GM23248 (cell line): ENCODE results near the gene MS4A4A. TPM values are rescaled to one million over a fixed set of nuclear protein-coding genes. Genes with fewer than 3 reads are reported as not detected.

ENCODE experiments used
- DNase-seq: peaks from one replicate; pipeline ENCODE4 v3.0.0-alpha.2; 2015
- H2AFZ ChIP-seq: fragments of 200-600 bp; sonication (generic); 2 replicates; pipeline ENCODE4 v1.6.1; 2016; ENCODE audit warnings: antibody characterized with exemption
- H3F3A ChIP-seq: fragments of 200-600 bp; sonication (generic); 2 replicates; pipeline ENCODE4 v1.6.1; 2016; ENCODE audit warnings: mild to moderate bottlenecking, antibody characterized with exemption, mixed run types; ENCODE audit not compliant: insufficient read depth
- H3K27ac ChIP-seq: fragments of 200-600 bp; sonication (generic); 2 replicates; pipeline ENCODE4 v1.5.1; 2016; ENCODE audit warnings: mild to moderate bottlenecking
- H3K27me3 ChIP-seq: fragments of 200-600 bp; sonication (generic); replicated peaks from 2 replicates; pipeline ENCODE4 v1.6.1; 2016; ENCODE audit warnings: mild to moderate bottlenecking; ENCODE audit not compliant: insufficient read depth
- H3K36me3 ChIP-seq: fragments of 200-600 bp; sonication (generic); 2 replicates; pipeline ENCODE4 v1.6.1; 2016; ENCODE audit warnings: low read depth, mild to moderate bottlenecking
- H3K4me1 ChIP-seq: fragments of 200-600 bp; sonication (generic); 2 replicates; pipeline ENCODE4 v1.6.1; 2016; ENCODE audit warnings: mild to moderate bottlenecking; ENCODE audit not compliant: insufficient read depth
- H3K4me2 ChIP-seq: fragments of 200-600 bp; sonication (generic); one replicate; pipeline ENCODE4 v1.6.1; 2016; ENCODE audit warnings: mild to moderate bottlenecking; ENCODE audit not compliant: unreplicated experiment
- H3K4me3 ChIP-seq: fragments of 200-600 bp; sonication (generic); 2 replicates; pipeline ENCODE4 v1.5.1; 2016; ENCODE audit warnings: mild to moderate bottlenecking
- H3K79me2 ChIP-seq: fragments of 200-600 bp; sonication (generic); 2 replicates; pipeline ENCODE4 v1.6.1; 2016; ENCODE audit warnings: mild to moderate bottlenecking; ENCODE audit not compliant: insufficient read depth
- H3K9ac ChIP-seq: fragments of 200-600 bp; sonication (generic); 2 replicates; pipeline ENCODE4 v1.6.1; 2016; ENCODE audit warnings: mild to moderate bottlenecking
- H3K9me2 ChIP-seq: fragments of 200-600 bp; sonication (generic); 2 replicates; pipeline ENCODE4 v1.6.1; 2016; ENCODE audit warnings: mixed run types, mild to moderate bottlenecking, moderate library complexity; ENCODE audit not compliant: insufficient read depth
- H3K9me3 ChIP-seq: fragments of 200-600 bp; sonication (generic); one replicate; pipeline ENCODE4 v1.6.1; 2017; ENCODE audit warnings: low read depth
- H4K20me1 ChIP-seq: fragments of 200-600 bp; sonication (generic); 2 replicates; pipeline ENCODE4 v1.6.0; 2016; ENCODE audit not compliant: insufficient read depth
- EZH2 ChIP-seq: fragments of 200-600 bp; sonication (generic); IDR thresholded peaks from 2 replicates; pipeline ENCODE4 v1.6.1; 2018; ENCODE audit warnings: antibody characterized with exemption, mild to moderate bottlenecking; ENCODE audit not compliant: insufficient read depth, poor library complexity, severe bottlenecking
- EZH2phosphoT487 ChIP-seq: fragments of 200-600 bp; sonication (generic); IDR thresholded peaks from 2 replicates; pipeline ENCODE4 v1.6.1; 2018; ENCODE audit warnings: antibody characterized with exemption, moderate library complexity, mild to moderate bottlenecking, low read depth; ENCODE audit not compliant: insufficient read depth
- WGBS, 2 experiments: methylation state at CpG; one replicate each; pipeline ENCODE4 v1.1.6; 2015 to 2017; ENCODE audit warnings: low lambda C conversion rate in 2 of 2, low coverage in 1 of 2; ENCODE audit errors: missing lambda C conversion rate in 2 of 2; 5-methylcytosine and 5-hydroxymethylcytosine counted together
- in situ Hi-C: fragments of 300-500 bp; cut with MboI; formaldehyde crosslinking; loops from 2 replicates; pipeline ENCODE4 v1.15.0; 2020
- polyA plus RNA-seq: library from polyadenylated mRNA; unstranded; fragments of >200 nt; fragmentation: Nextera tagmentation; extraction: Ambion mirVana; gene quantifications from 2 replicates; pipeline ENCODE4 v1.2.1, GENCODE V29; 2016
- total RNA-seq: library from RNA; depleted of rRNA; stranded (reverse); fragments of >200 nt; shearing (Covaris generic); gene quantifications from 2 replicates; pipeline ENCODE4 v1.2.3, GENCODE V29; 2014

The MS4A4A gene
- total and polyA plus RNA-seq, 2 experiments from 2014 or later, result not detected

GRCh38 chr11:60307507-60308195 is 27.2 kb downstream of the MS4A4A start:
- Histone ChIP-seq H3K36me3 (no peaks in the 10 kb centered on the region), H3K27ac (no peak overlapping the region), H4K20me1 (no peaks in the 10 kb centered on the region), H3K9me2 (no peaks in the 10 kb centered on the region), H3K27me3 (no peaks in the 10 kb centered on the region), H3K9me3 (no peaks in the 10 kb centered on the region), H3K4me3 (no peak overlapping the region), H3K4me1 (no peaks in the 10 kb centered on the region), H3F3A (no peaks in the 10 kb centered on the region), H3K79me2 (no peaks in the 10 kb centered on the region), H2AFZ (no peak overlapping the region), H3K4me2 (no peak overlapping the region), H3K9ac (no peak overlapping the region)
- TF ChIP-seq EZH2phosphoT487 (no peak), EZH2 (no peak)
- WGBS, 2 experiments, result 11% methylated on average over 3 of the region's 3 CpGs
- in situ Hi-C loops, result no loop called here
- DNase-seq, result no peak

- TF ChIP-seq EZH2phosphoT487 (no peak), EZH2 (no peak)
- Histone ChIP-seq H3K9me2 (no peaks in the 10 kb centered on the region), H3K4me1 (no peaks in the 10 kb centered on the region), H3K27me3 (no peaks in the 10 kb centered on the region), H3K36me3 (no peaks in the 10 kb centered on the region), H3K79me2 (no peaks in the 10 kb centered on the region), H3K27ac (no peak overlapping the region), H3K9ac (no peak overlapping the region), H3K4me2 (no peak overlapping the region), H3K9me3 (no peaks in the 10 kb centered on the region), H2AFZ (no peak overlapping the region), H3K4me3 (no peak overlapping the region), H3F3A (no peaks in the 10 kb centered on the region), H4K20me1 (no peaks in the 10 kb centered on the region)
- 12 to 15% methylated on average over 5 of the region's 5 CpGs for WGBS, 2 experiments
- in situ Hi-C loops, result no loop called here
- DNase-seq, result no peak
These were observed 30.0 kb downstream of the MS4A4A start for GRCh38 chr11:60310407-60310998.

- WGBS, 2 experiments, result 13 to 19% methylated on average over 2 of the region's 2 CpGs
These were observed 34.3 kb downstream of the MS4A4A start for GRCh38 chr11:60314635-60315321.

GRCh38 chr11:60315871-60316270 is 35.4 kb downstream of the MS4A4A start:
- Histone ChIP-seq H3K9me3 (no peaks in the 10 kb centered on the region), H3K27ac (no peak overlapping the region), H3K36me3 (no peaks in the 10 kb centered on the region), H3K9ac (no peak overlapping the region), H3K9me2 (no peaks in the 10 kb centered on the region), H3K4me3 (no peak overlapping the region), H3K4me2 (no peak overlapping the region), H3F3A (no peaks in the 10 kb centered on the region), H3K27me3 (no peaks in the 10 kb centered on the region), H3K79me2 (no peaks in the 10 kb centered on the region), H2AFZ (no peak overlapping the region), H4K20me1 (no peaks in the 10 kb centered on the region), H3K4me1 (no peaks in the 10 kb centered on the region)
- in situ Hi-C loops, result no loop called here
- no peak for TF ChIP-seq EZH2
- no peak for TF ChIP-seq EZH2phosphoT487
- no peak for DNase-seq

More at GRCh38 chr11:60314635-60315321, 34.3 kb downstream of the MS4A4A start:
- no peak for DNase-seq
- no peaks in the 10 kb centered on the region for H3K9me3 ChIP-seq
- no peaks in the 10 kb centered on the region for H3K27me3 ChIP-seq
- H3K36me3 ChIP-seq, result no peaks in the 10 kb centered on the region
- no peaks in the 10 kb centered on the region for H3K4me1 ChIP-seq
- H3K79me2 ChIP-seq, result no peaks in the 10 kb centered on the region
- H3K9ac ChIP-seq, result no peak overlapping the region
- no peak overlapping the region for H3K4me3 ChIP-seq
- H3K9me2 ChIP-seq, result no peaks in the 10 kb centered on the region
- in situ Hi-C loops, result no loop called here
- no peak for TF ChIP-seq EZH2
- no peak for TF ChIP-seq EZH2phosphoT487
- H3K27ac ChIP-seq, result no peak overlapping the region
- H3F3A ChIP-seq, result no peaks in the 10 kb centered on the region
- H4K20me1 ChIP-seq, result no peaks in the 10 kb centered on the region
- no peak overlapping the region for H3K4me2 ChIP-seq
- H2AFZ ChIP-seq, result no peak overlapping the region
